Testis (tissue), 3 donors: Measurements from ENCODE around the gene TEX53. TPM values are rescaled to one million over a fixed set of nuclear protein-coding genes. Genes with fewer than 3 reads are reported as not detected.

Experiments
- DNase-seq: peaks from one replicate; pipeline ENCODE4 v3.0.0-alpha.2; 2019
- H3K27ac ChIP-seq, 2 donors: fragments of 200-600 bp; sonication (generic); one replicate each; pipeline ENCODE4 v1.5.1; 2019
- H3K27me3 ChIP-seq: fragments of 200-600 bp; sonication (generic); one replicate; pipeline ENCODE4 v1.5.1; 2019
- H3K36me3 ChIP-seq: fragments of 200-600 bp; sonication (generic); one replicate; pipeline ENCODE4 v1.5.1; 2017; ENCODE audit warnings: low read depth; ENCODE audit errors: missing control alignments
- H3K4me1 ChIP-seq: fragments of 200-600 bp; sonication (generic); one replicate; pipeline ENCODE4 v1.5.1; 2019
- H3K4me3 ChIP-seq, 2 donors: fragments of 200-600 bp; sonication (generic); one replicate each; pipeline ENCODE4 v1.5.1; 2017 to 2019
- H3K9me3 ChIP-seq: fragments of 200-600 bp; sonication (generic); one replicate; pipeline ENCODE4 v1.5.1; 2017
- POLR2A ChIP-seq: fragments of 450-650 bp; IDR thresholded peaks from one replicate; pipeline ENCODE4 v1.6.1; 2017; ENCODE audit warnings: antibody characterized with exemption, mild to moderate bottlenecking, moderate library complexity
- WGBS, 2 donors: methylation state at CpG; one replicate each; pipeline ENCODE4 v1.1.5; 2018; 5-methylcytosine and 5-hydroxymethylcytosine counted together
- intact Hi-C: fragments of 100-400 bp; cut with DNase I; formaldehyde crosslinking; loops from one replicate; pipeline ENCODE4 v1.15.1; 2023; ENCODE audit warnings: low total_unique reads
- polyA plus RNA-seq: library from polyadenylated mRNA; stranded (reverse); fragments of 350-450 nt; fragmentation: Illumina TruSeq; extraction: RNeasy Lipid Tissue Mini Kit (QIAGEN cat#74804); gene quantifications from one replicate; pipeline ENCODE4 v1.2.3, GENCODE V29; 2014; ENCODE audit warnings: low read depth, low replicate concordance; ENCODE audit not compliant: insufficient read depth
- total RNA-seq, 2 donors: library from RNA; depleted of rRNA; stranded (reverse); fragments of >200 nt; gene quantifications; one replicate each; pipeline ENCODE4 v1.2.3, GENCODE V29; 2016
- TF ChIP-seq, protein P1 (sequence below), 3 experiments: fragments of 450-650 bp in 2 of 3; fragments of 200-600 bp in 1 of 3; sonication (generic) in 1 of 3; IDR thresholded peaks; one replicate each; pipeline ENCODE4 v1.5.1; 2016 to 2019; ENCODE audit warnings: antibody characterized with exemption in 3 of 3, mild to moderate bottlenecking in 2 of 3, moderate library complexity in 1 of 3

The TEX53 gene
- total and polyA plus RNA-seq, 3 donors from 2014 or later: 13.4 to 68.8 (median 23.5) TPM

- WGBS, 2 donors: 73 to 87% methylated on average over 3 of the region's 3 CpGs
- no peak for DNase-seq
- no peaks in the 10 kb centered on the region for H3K4me1 ChIP-seq
- no peak overlapping the region for H3K27ac ChIP-seq
- TF ChIP-seq POLR2A: no peak
- TF ChIP-seq, protein P1, sequence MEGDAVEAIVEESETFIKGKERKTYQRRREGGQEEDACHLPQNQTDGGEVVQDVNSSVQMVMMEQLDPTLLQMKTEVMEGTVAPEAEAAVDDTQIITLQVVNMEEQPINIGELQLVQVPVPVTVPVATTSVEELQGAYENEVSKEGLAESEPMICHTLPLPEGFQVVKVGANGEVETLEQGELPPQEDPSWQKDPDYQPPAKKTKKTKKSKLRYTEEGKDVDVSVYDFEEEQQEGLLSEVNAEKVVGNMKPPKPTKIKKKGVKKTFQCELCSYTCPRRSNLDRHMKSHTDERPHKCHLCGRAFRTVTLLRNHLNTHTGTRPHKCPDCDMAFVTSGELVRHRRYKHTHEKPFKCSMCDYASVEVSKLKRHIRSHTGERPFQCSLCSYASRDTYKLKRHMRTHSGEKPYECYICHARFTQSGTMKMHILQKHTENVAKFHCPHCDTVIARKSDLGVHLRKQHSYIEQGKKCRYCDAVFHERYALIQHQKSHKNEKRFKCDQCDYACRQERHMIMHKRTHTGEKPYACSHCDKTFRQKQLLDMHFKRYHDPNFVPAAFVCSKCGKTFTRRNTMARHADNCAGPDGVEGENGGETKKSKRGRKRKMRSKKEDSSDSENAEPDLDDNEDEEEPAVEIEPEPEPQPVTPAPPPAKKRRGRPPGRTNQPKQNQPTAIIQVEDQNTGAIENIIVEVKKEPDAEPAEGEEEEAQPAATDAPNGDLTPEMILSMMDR (IDR thresholded peaks at IDR 0.05): no peak
- intact Hi-C loops: no loop called here
- no peaks in the 10 kb centered on the region for H3K9me3 ChIP-seq
- no peaks in the 10 kb centered on the region for H3K36me3 ChIP-seq
- H3K27me3 ChIP-seq: no peaks in the 10 kb centered on the region
- H3K4me3 ChIP-seq: no peak overlapping the region
These were observed 25.2 kb upstream of the TEX53 start for GRCh38 chr9:114682846-114683245.

GRCh38 chr9:114681594-114682332 lies 24.2 kb upstream of the TEX53 start, which contains the start of gene TEX48:
Gene TEX48, minus strand, starts transcription at chr9:114682192. Its CDS starts 10,469 bp downstream, at chr9:114671723.
- WGBS, 2 donors: 56 to 63% methylated on average over 8 of the region's 8 CpGs
- intact Hi-C loops: no loop called here
- Histone ChIP-seq H3K27ac (no peak within 1 kb of the TSS), H3K27me3 (no peaks in the 10 kb centered on the region), H3K36me3 (no peaks in the 10 kb centered on the region), H3K4me3 (no peak within 1 kb of the TSS), H3K9me3 (no peaks in the 10 kb centered on the region), H3K4me1 (no peaks in the 10 kb centered on the region)
- no peak for TF ChIP-seq POLR2A
- TF ChIP-seq, protein P1 (IDR thresholded peaks at IDR 0.05): peak; percentile 26 to 47 (median 44)
- peak; percentile 81 for DNase-seq

DNA sequence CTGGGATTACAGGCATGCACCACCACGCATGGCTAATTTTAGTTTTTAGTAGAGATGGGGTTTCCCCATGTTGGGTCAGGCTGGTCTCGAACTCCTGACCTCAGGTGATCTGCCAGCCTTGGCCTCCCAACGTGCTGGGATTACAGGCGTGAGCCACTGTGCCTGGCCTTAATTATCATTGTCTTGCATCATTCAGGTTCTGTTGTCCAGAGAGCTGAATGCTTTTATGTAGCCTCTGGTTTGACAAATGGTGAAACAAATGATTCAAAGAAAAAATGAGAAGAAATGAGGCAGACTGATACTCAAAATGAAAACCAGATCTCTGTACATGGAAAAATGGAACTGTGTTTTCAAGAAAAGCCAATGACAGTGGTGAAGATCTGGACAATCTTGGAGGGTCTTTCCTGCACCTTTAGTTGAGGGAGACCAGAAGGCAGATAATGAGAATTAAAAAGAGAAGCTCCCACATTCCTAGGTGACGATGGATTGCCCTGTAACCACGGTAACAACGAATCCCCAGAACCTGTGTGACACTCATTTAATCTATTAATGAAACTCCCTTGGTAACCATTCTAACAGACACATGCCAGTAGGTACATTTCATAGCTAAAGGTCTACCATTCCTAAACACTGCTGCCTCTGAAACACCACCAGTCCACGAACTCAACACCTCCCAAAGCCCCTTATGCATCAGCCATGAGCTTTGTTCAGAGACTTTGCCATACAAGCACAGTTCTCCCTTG lies 22.8 kb upstream of the TEX53 start:
- intact Hi-C loops: no loop called here
- 60 to 77% methylated on average over 8 of the region's 8 CpGs for WGBS, 2 donors
- Histone ChIP-seq H3K4me3 (no peak overlapping the region), H3K4me1 (no peaks in the 10 kb centered on the region), H3K27me3 (no peaks in the 10 kb centered on the region), H3K36me3 (no peaks in the 10 kb centered on the region), H3K9me3 (no peaks in the 10 kb centered on the region), H3K27ac (no peak overlapping the region)
- no peak for DNase-seq
- TF ChIP-seq, protein P1 (IDR thresholded peaks at IDR 0.05): no peak
- no peak for TF ChIP-seq POLR2A

- no peak for TF ChIP-seq POLR2A
- TF ChIP-seq, protein P1 (IDR thresholded peaks at IDR 0.05): no peak
- DNase-seq: no peak
- H3K36me3 ChIP-seq: no peaks in the 10 kb centered on the region
- intact Hi-C loops: no loop called here
- no peak overlapping the region for H3K27ac ChIP-seq
- H3K4me3 ChIP-seq: no peak overlapping the region
- no peaks in the 10 kb centered on the region for H3K4me1 ChIP-seq
- H3K9me3 ChIP-seq: no peaks in the 10 kb centered on the region
- H3K27me3 ChIP-seq: no peaks in the 10 kb centered on the region
These were observed 21.2 kb upstream of the TEX53 start for GRCh38 chr9:114678795-114679194.
